HEK293 (cell line): ENCODE data around the gene AFF3.

ENCODE experiments used
- CTCF ChIA-PET: fragments of 350-600 bp; formaldehyde crosslinking; extraction: SDS; loops from one replicate; lab custom pipeline; 2021; ENCODE audit warnings: antibody characterized with exemption; lab: Yijun Ruan, JAX
- POLR2A ChIA-PET: fragments of 300-600 bp; formaldehyde crosslinking; extraction: SDS; loops from one replicate; lab custom pipeline; 2020; ENCODE audit warnings: antibody characterized with exemption, inconsistent platforms; lab: Yijun Ruan, JAX
- H3K27ac ChIP-seq: fragments of 200-500 bp; sonication (Bioruptor generic); 2 replicates; pipeline ENCODE4 v1.5.1; 2014; ENCODE audit warnings: low read depth, low read length, control low read depth, inconsistent platforms; ENCODE audit errors: extremely low read depth
- H3K36me3 ChIP-seq, 2 experiments: fragments of 200-500 bp in 1 of 2; sonication (Bioruptor generic) in 1 of 2; 1 replicate in 1 of 2; 2 replicates in 1 of 2; pipeline ENCODE4 v1.5.1; 2014 to 2017; ENCODE audit warnings: inconsistent platforms in 2 of 2, low read length in 2 of 2; ENCODE audit not compliant: control insufficient read depth in 2 of 2, insufficient read depth in 1 of 2
- H3K4me1 ChIP-seq: fragments of 200-500 bp; sonication (Bioruptor generic); 2 replicates; pipeline ENCODE4 v1.5.1; 2014; ENCODE audit warnings: mild to moderate bottlenecking, low read length, inconsistent platforms; ENCODE audit not compliant: control insufficient read depth, insufficient read depth
- H3K4me3 ChIP-seq: 2 replicates; pipeline ENCODE4 v1.5.1; 2011; ENCODE audit warnings: low read depth, mild to moderate bottlenecking, control low read depth, low read length, moderate library complexity
- H3K9me3 ChIP-seq: fragments of 200-500 bp; sonication (Bioruptor generic); 2 replicates; pipeline ENCODE4 v1.5.1; 2014; ENCODE audit warnings: low read depth, low read length, inconsistent platforms; ENCODE audit not compliant: control insufficient read depth, insufficient read depth
- GLIS1 ChIP-seq: fragments of 450-650 bp; formaldehyde crosslinking; IDR thresholded peaks from 2 replicates; pipeline ENCODE4 v1.5.1; 2016; ENCODE audit warnings: missing biosample characterization, missing genetic modification characterization
- INSM2 ChIP-seq: fragments of 450-650 bp; formaldehyde crosslinking; IDR thresholded peaks from 2 replicates; pipeline ENCODE4 v1.5.1; 2016; ENCODE audit warnings: missing biosample characterization, missing genetic modification characterization
- KLF7 ChIP-seq: fragments of 450-650 bp; formaldehyde crosslinking; IDR thresholded peaks from 2 replicates; pipeline ENCODE4 v1.5.1; 2016; ENCODE audit warnings: missing biosample characterization, missing genetic modification characterization, borderline replicate concordance
- SCRT2 ChIP-seq: fragments of 450-650 bp; formaldehyde crosslinking; IDR thresholded peaks from 2 replicates; pipeline ENCODE4 v1.5.1; 2016; ENCODE audit warnings: missing biosample characterization, missing genetic modification characterization
- SETDB1 ChIP-seq: IDR thresholded peaks from one replicate; pipeline ENCODE4 v1.6.1; 2017; ENCODE audit warnings: mild to moderate bottlenecking, low read length, moderate library complexity, mixed read lengths; ENCODE audit not compliant: insufficient read length
- SP7 ChIP-seq: fragments of 450-650 bp; formaldehyde crosslinking; IDR thresholded peaks from 2 replicates; pipeline ENCODE4 v1.5.1; 2016; ENCODE audit warnings: missing biosample characterization, missing genetic modification characterization
- TCF7L2 ChIP-seq: IDR thresholded peaks from 2 replicates; pipeline ENCODE4 v1.6.1; 2011; ENCODE audit warnings: low read depth, mild to moderate bottlenecking, inconsistent platforms, low read length, moderate library complexity, borderline replicate concordance
- ZBTB26 ChIP-seq: fragments of 450-650 bp; formaldehyde crosslinking; optimal IDR thresholded peaks from 2 replicates; pipeline ENCODE3; 2016; ENCODE audit warnings: missing biosample characterization, mild to moderate bottlenecking, missing genetic modification characterization
- ZNF184 ChIP-seq: fragments of 450-650 bp; IDR thresholded peaks from 2 replicates; pipeline ENCODE4 v1.5.1; 2018; ENCODE audit warnings: missing biosample characterization, mild to moderate bottlenecking, missing genetic modification characterization
- ZNF324 ChIP-seq: fragments of 450-650 bp; formaldehyde crosslinking; IDR thresholded peaks from 2 replicates; pipeline ENCODE4 v1.5.1; 2016; ENCODE audit warnings: missing biosample characterization, missing genetic modification characterization
- ZNF335 ChIP-seq: fragments of 450-650 bp; formaldehyde crosslinking; conservative IDR thresholded peaks from 2 replicates; pipeline ENCODE4 v1.5.1; 2016; ENCODE audit warnings: missing biosample characterization, missing genetic modification characterization
- ZNF341 ChIP-seq: fragments of 450-650 bp; formaldehyde crosslinking; IDR thresholded peaks from 2 replicates; pipeline ENCODE4; 2016; ENCODE audit warnings: low read depth, missing biosample characterization, missing genetic modification characterization
- ZNF449 ChIP-seq: fragments of 450-650 bp; formaldehyde crosslinking; IDR thresholded peaks from 2 replicates; pipeline ENCODE4 v1.5.1; 2017; ENCODE audit warnings: missing biosample characterization, mild to moderate bottlenecking, missing genetic modification characterization, moderate library complexity
- ZNF501 ChIP-seq: fragments of 450-650 bp; formaldehyde crosslinking; IDR thresholded peaks from 2 replicates; pipeline ENCODE4 v1.5.1; 2016; ENCODE audit warnings: missing biosample characterization, missing genetic modification characterization
- ZNF560 ChIP-seq: fragments of 450-650 bp; formaldehyde crosslinking; IDR thresholded peaks from 2 replicates; pipeline ENCODE4 v1.5.1; 2017; ENCODE audit warnings: missing biosample characterization, missing genetic modification characterization, borderline replicate concordance
- ZNF624 ChIP-seq: fragments of 450-650 bp; formaldehyde crosslinking; IDR thresholded peaks from 2 replicates; pipeline ENCODE4 v1.5.1; 2017; ENCODE audit warnings: missing biosample characterization, missing genetic modification characterization
- ZNF654 ChIP-seq: fragments of 450-650 bp; formaldehyde crosslinking; IDR thresholded peaks from 2 replicates; pipeline ENCODE4 v1.5.1; 2016; ENCODE audit warnings: low read depth, missing biosample characterization, missing genetic modification characterization
- ZNF660 ChIP-seq: fragments of 450-650 bp; IDR thresholded peaks from 2 replicates; pipeline ENCODE4 v1.5.1; 2018; ENCODE audit warnings: missing biosample characterization, mild to moderate bottlenecking, missing genetic modification characterization
- ZNF76 ChIP-seq: fragments of 450-650 bp; formaldehyde crosslinking; IDR thresholded peaks from 2 replicates; pipeline ENCODE4; 2016; ENCODE audit warnings: low read depth, missing biosample characterization, missing genetic modification characterization, borderline replicate concordance
- ZNF776 ChIP-seq: fragments of 450-650 bp; formaldehyde crosslinking; IDR thresholded peaks from 2 replicates; pipeline ENCODE4 v1.5.0; 2017; ENCODE audit warnings: missing biosample characterization, missing genetic modification characterization, borderline replicate concordance
- ZNF785 ChIP-seq: fragments of 450-650 bp; formaldehyde crosslinking; IDR thresholded peaks from 2 replicates; pipeline ENCODE4 v1.5.1; 2016; ENCODE audit warnings: missing biosample characterization, missing genetic modification characterization
- ZNF843 ChIP-seq: fragments of 450-650 bp; formaldehyde crosslinking; IDR thresholded peaks from 2 replicates; pipeline ENCODE4 v1.5.1; 2016; ENCODE audit warnings: missing biosample characterization, missing genetic modification characterization
- ZSCAN23 ChIP-seq: fragments of 450-650 bp; formaldehyde crosslinking; IDR thresholded peaks from 2 replicates; pipeline ENCODE4 v1.5.1; 2016; ENCODE audit warnings: missing biosample characterization, missing genetic modification characterization

AFF3 gene

GRCh38 chr2:99862566-99862965 lies 279.8 kb downstream of the AFF3 start (continued):
- TF ChIP-seq ZNF785 (tag by site-specific recombination) (no peak), ZNF76 (tag by site-specific recombination) (no peak)

- TF ChIP-seq ZNF654 (tag by site-specific recombination) (no peak), ZNF843 (no peak), SP7 (no peak), INSM2 (tag by site-specific recombination) (no peak), ZNF184 (no peak), TCF7L2 (no peak)
- TF ChIP-seq, all 188 proteins: peak for 0
- H3K4me3 ChIP-seq, result no peak overlapping the region
- POLR2A ChIA-PET, result no interaction called here
These were observed 281.0 kb downstream of the AFF3 start for GRCh38 chr2:99861376-99861760.

GRCh38 chr2:99860720-99861375 lies 281.5 kb downstream of the AFF3 start:
- no peaks in the 10 kb centered on the region for H3K9me3 ChIP-seq
- H3K4me3 ChIP-seq, result no peak overlapping the region
- POLR2A ChIA-PET, result no interaction called here
- no peaks in the 10 kb centered on the region for H3K36me3 ChIP-seq
- no peak overlapping the region for H3K27ac ChIP-seq
- H3K4me1 ChIP-seq, result peaks cover 10% of the 10 kb centered on the region
- CTCF ChIA-PET, result no interaction called here
- TF ChIP-seq ZNF560 (tag by site-specific recombination) (no peak), ZNF501 (tag by site-specific recombination) (no peak), SCRT2 (no peak), ZNF341 (tag by site-specific recombination) (no peak), ZNF449 (tag by site-specific recombination) (no peak), ZBTB26 (no peak), ZNF776 (tag by site-specific recombination) (no peak), TCF7L2 (no peak), ZNF335 (tag by site-specific recombination) (no peak), ZSCAN23 (no peak), ZNF324 (tag by site-specific recombination) (no peak), ZNF660 (tag by site-specific recombination) (no peak), SETDB1 (no peak), GLIS1 (tag by site-specific recombination) (no peak), ZNF624 (tag by site-specific recombination) (no peak), KLF7 (tag by site-specific recombination) (no peak)

More at GRCh38 chr2:99861376-99861760, 281.0 kb downstream of the AFF3 start:
- H3K36me3 ChIP-seq, result no peaks in the 10 kb centered on the region
- H3K27ac ChIP-seq, result no peak overlapping the region
- H3K4me1 ChIP-seq, result peaks cover 10% of the 10 kb centered on the region
- H3K9me3 ChIP-seq, result no peaks in the 10 kb centered on the region
- CTCF ChIA-PET, result no interaction called here
